D341Med (cell line): ENCODE data around the gene CLEC11A.
"Not testable (repeated sequence)": the region's sequence is repeated elsewhere in the genome, so short reads cannot be mapped to it uniquely, and the experiment has no call there.

ENCODE experiments used
- DNase-seq: peaks from one replicate; pipeline ENCODE4 v3.0.0; 2012; ENCODE audit warnings: low spot score

CLEC11A gene

GRCh38 chr19:50723735-50724521 lies 764 bp downstream of the CLEC11A start:
- no peak for DNase-seq

GRCh38 chr19:50724522-50725217 lies 1.5 kb downstream of the CLEC11A start:
- DNase-seq = peak; percentile 98

- no peak for DNase-seq
Measured at GRCh38 chr19:50725218-50725910, 2.2 kb downstream of the CLEC11A start.

- no peak for DNase-seq
Measured at GRCh38 chr19:50725911-50726230, 2.7 kb downstream of the CLEC11A start.

GRCh38 chr19:50728084-50728737 lies 5.0 kb downstream of the CLEC11A start:
- peak; percentile 26 for DNase-seq

DNA sequence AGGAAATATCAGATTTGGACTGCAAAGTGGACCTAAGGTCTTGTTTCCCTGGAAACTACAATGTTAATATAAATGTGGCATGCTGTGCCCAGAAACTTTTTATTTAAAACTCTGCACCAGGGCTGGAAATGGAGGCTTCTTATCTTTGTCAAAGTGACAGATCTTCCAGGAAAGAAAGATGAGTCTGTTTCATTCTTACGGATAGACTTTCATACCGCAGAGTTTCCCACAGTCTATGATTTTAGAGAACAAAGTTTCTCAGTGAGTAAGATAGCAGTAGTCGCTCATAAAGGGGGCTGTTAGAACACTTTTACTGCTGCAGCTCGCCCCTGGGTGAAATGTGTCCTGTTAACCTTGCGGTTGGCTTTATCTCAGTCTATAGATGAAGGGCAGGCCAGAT lies 6.7 kb downstream of the CLEC11A start:
- DNase-seq = no peak

DNA sequence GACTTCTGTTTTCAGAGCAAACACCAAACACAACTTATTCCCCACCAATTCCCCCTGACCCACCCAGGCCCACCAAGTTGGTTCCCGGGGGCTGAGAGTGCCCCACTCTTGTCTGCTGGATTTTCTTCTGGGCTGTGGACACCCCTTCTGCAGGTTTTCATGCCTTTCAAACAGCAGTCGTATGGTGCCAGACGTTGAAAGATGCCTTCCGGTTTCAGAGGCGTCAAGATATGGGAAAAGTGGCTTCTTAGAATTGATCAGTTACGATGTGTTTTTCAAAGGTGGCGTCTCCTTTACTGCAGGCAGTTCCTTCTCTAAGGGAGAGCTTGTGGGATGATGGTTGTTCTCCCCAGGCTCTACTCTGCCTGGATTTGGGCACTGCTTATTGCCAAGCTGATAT lies 12.7 kb downstream of the CLEC11A start:
- no peak for DNase-seq

- no peak for DNase-seq
Measured at GRCh38 chr19:50736338-50736737, 13.2 kb downstream of the CLEC11A start.

GRCh38 chr19:50739132-50739913 lies 16.2 kb downstream of the CLEC11A start:
- DNase-seq = no peak

DNA sequence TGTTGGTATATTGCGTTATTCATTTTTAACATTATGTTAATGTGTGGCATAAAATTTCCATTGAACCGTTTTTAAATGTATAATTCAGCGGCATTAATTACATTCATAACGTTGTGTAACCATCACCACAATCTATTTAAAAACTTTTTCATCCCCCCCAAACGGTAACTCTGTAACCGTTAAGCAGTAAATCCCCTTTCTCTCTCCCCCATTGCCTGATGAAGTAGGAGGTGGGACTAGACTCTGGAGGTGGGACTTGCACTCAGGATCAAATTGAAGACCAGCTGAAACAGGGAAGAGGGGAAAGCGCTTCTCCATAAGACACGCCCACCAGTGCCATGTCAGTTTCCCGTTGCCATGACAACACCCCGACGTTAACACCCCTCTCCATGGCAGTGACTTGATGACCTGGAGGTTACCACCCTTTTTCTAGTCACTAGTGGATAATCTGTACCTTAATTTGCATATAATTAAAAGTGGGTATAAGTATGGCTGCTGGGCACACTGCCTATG lies 16.8 kb downstream of the CLEC11A start:
- DNase-seq = no peak

GRCh38 chr19:50741179-50741933 lies 18.2 kb downstream of the CLEC11A start:
- DNase-seq = no peak

DNA sequence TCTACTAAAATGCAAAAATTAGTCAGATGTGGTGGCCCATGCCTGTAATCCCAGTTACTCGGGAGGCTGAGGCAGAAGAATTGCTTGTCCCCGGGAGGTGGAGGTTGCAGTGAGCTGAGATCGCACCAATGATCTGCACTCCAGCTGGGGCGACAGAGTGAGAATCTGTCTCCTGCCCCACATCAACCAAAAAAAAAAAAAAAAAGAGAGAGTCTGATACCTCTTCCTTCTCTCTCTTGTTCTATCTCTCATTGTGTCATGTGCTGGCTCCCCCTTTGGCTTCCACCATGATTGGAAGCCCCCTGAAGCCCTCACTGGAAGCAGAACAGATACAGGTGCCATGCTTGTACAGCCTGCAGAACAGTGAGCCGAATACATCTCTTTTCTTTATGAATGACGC lies 20.4 kb downstream of the CLEC11A start:
- DNase-seq = no peak

DNA sequence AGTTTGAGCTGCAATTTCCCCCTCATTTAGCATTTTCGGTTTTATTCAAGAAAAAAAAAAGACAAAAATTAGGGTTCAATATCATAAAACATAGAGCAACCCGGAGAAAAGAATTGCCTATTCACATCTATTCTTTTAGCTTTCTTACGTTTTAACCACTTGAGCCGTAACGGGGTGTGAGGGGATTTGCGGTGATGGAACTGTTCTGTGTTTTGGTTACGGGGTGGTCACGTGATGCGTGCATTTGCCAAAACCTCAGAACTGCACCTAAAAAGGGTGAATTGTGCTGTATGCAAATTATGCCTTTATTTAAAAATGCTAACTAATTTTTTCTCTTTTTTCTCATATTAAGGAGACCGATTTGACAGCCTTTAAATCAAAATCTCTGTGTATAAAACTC lies 22.1 kb downstream of the CLEC11A start:
- no peak for DNase-seq

DNA sequence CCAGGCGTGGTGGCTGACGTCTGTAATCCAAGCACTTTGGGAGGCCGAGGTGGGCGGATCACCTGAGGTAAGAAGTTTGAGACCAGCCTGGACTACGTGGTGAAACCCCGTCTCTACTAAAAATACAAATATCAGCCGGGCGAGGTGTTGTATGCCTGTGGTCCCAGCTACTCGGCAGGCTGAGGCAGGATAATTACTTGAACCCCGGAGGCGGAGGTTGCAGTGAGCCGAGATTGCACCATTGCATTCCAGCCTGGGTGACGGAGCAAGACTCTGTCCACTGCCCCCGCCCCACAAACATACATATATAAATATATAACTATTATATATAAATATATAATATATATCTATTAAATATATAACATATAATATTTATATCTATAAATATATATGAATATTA lies 24.0 kb downstream of the CLEC11A start:
- DNase-seq = not testable (repeated sequence)

DNA sequence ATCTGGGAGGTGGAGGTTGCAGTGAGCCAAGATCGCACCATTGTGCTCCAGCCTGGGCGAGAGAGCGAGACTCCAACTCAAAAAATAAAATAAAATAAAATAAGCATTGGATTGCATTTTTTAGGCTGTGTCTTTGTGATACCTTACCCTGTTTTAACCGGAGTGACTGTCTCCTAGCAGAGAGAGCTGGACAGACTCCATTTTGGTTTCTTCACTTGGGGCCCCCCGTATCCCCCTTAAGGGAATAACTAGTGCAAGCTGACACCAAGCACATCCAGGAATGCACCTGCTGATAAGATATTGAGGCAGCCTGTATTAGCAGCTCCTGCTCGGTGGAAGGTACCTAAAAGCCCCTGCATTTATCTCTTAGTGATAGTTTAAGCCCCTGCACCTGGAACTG lies 26.3 kb downstream of the CLEC11A start:
- DNase-seq = no peak

GRCh38 chr19:50750010-50750409 lies 26.8 kb downstream of the CLEC11A start:
- DNase-seq = no peak

DNA sequence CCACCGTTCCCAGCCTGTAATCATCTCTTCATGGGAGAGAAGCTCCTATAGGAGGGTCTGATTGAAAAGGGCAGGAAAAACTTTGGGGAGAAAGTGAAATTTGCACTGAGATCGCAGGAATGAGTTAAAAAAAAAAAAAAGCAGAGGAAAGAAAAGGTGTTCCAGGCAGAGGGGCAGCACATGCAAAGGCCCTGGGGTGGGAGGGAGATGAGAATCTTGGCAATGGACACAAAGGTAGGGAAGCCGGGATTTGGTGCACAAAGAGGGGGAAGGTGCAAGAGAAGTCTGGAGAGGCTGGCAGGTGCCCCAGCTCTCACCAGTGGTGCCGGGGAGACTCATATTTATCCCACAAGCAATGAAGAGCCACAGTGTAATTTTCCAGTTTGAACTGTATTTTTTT lies 30.7 kb downstream of the CLEC11A start:
- no peak for DNase-seq

GRCh38 chr19:50756244-50756643 lies 33.1 kb downstream of the CLEC11A start:
- not testable (repeated sequence) for DNase-seq

DNA sequence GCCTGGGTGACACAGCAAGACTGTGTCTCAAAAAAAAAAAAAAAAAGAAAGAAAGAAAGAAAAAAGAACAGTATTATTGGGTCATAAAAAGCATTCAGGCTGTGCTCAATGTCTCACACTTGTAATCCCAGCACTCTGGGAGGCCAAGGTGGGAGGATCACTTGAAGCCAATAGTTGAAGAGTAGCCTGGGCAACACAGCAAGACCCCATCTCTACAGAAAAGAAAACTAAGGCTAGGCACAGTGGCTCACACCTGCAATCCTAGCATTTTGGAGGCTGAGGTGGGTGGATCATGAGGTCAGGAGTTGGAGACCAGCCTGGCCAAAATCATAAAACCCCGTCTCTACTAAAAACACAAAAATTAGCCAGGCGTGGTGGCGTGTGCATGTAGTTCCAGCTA lies 34.5 kb downstream of the CLEC11A start:
- not testable (repeated sequence) for DNase-seq

- DNase-seq = not testable (repeated sequence)
Measured at GRCh38 chr19:50759076-50759475, 35.9 kb downstream of the CLEC11A start.

DNA sequence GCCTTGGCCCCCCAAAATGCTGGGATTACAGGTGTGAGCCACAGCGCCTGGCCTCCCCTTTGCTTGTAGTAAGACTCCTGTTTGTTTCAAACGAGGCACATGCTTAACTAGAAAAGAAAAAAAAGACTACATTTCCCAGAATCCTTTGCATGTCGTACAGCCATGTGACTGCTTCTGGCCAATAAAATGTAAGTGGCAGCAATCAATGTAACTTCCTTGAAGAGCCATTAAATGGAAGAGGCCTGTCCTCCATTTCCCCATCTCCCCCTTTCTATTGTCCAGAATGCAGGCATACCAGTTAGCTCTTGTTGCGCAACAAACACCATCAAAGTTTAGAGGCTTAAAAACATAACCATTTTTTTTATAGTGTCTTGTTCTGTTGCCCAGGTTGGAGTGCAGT lies 36.7 kb downstream of the CLEC11A start:
- DNase-seq = no peak
